ENCODE measurements around the gene LMNTD1.
"Not testable (repeated sequence)": the region's sequence is repeated elsewhere in the genome, so short reads cannot be mapped to it uniquely, and the experiment has no call there.

LMNTD1 gene

DNA sequence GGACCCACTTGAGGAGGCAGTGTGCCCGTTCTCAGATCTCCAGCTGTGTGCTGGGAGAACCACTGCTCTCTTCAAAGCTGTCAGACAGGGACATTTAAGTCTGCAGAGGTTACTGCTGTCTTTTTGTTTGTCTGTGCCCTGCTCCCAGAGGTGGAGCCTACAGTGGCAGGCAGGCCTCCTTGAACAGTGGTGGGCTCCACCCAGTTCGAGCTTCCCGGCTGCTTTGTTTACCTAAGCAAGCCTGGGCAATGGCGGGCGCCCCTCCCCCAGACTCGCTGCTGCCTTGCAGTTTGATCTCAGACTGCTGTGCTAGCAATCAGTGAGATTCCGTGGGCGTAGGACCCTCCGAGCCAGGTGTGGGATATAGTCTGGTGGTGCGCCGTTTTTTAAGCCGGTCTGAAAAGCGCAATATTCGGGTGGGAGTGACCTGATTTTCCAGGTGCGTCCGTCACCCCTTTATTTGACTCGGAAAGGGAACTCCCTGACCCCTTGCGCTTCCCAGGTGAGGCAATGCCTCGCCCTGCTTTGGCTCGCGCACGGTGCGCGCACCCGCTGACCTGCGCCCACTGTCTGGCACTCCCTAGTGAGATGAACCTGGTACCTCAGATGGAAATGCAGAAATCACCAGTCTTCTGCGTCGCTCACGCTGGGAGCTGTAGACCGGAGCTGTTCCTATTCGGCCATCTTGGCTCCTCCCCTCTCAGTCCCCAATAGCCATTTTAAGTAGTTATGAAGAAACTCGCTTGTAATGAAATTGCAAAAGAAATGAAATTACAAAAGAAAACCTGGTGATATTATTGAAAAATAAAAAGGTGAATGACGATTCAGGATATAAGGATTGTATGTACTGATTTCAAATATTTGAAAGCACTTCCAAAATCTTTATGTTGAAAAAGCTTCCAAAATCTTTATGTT lies 63.9 kb downstream of the LMNTD1 start:
- not testable (repeated sequence) for DNase-seq

- no peak for DNase-seq
These were observed 70.5 kb downstream of the LMNTD1 start for GRCh38 chr12:25482625-25483024.

DNA sequence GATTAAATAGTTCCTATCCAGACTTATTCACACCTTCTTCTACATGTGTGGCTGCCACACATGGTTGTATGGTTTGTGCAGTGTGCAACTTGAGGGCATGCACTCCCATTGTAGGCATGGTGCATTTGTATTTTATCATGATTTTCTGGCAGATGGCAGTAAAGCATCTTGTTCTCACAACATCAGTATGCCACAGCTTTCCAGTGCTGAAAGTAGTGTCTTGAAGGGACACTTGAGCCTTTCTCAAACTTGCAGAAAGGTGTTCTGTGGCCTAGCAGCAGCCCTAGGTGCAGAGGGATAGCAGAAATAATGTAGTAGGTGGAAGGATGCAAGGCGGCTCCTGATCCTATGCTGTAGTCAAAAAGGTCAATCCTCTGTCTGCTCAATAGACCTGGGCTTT lies 72.9 kb downstream of the LMNTD1 start:
- DNase-seq: no peak

DNA sequence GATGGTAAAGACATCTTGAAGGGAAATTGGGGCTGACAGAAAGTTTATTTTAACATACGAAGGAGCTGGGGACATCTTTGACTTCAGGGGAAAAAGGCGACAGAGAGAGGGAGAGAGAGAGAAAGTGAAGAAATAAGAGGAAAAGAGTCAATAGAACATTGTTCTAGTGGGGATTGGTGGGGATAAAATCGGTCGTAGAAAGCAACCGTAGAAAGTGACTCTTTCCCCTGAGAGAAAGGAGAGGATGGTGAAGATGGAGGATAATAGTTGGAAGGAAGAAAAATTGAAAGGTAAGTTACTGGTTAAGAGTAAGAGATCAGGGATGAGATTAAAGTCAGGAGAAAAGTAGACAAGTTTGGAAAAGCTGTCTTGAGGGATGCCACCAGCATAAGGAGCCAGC lies 75.9 kb downstream of the LMNTD1 start:
- no peak for DNase-seq

GRCh38 chr12:25472453-25472852 lies 80.6 kb downstream of the LMNTD1 start:
- no peak for DNase-seq

DNA sequence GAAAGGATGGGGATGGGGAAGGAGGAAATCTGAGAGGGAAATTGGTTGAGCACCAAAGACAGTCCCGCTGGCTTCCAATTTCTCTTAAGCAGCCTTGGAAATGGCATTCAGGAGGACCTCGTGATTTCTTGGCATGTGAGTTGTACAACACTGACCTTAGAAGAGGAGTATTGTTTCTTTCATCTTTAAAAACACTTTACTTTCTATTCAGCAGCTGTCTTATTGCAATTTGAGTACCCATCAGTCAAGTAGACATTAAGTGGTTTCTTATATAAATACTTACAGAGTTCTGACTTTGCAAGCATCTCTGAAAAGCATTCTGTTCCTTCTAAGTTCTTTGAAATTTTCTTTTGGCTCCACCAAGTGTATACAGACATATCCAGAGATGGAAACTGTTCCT lies 83.2 kb downstream of the LMNTD1 start:
- DNase-seq: no peak

DNA sequence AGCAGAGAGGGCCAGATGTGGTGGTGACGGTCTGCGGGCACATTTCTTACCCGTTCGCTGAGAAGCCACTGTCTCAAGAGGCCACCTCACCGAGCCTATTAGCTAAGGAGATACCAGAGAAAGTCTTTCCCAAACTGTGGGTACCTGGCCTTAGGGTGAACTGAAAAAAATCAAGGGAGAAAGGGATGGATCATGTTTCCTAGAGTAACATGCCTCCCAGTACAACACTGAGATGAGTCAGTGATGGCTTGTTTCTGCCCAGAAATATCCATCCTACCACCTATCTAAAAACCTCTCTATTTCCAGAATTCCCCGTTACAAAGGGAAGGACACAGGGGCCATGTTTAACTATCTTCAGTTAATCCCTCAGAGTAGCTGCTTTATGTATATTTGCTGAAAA lies 83.7 kb downstream of the LMNTD1 start:
- no peak for DNase-seq

GRCh38 chr12:25463521-25463920 lies 89.6 kb downstream of the LMNTD1 start:
- no peak for DNase-seq

DNA sequence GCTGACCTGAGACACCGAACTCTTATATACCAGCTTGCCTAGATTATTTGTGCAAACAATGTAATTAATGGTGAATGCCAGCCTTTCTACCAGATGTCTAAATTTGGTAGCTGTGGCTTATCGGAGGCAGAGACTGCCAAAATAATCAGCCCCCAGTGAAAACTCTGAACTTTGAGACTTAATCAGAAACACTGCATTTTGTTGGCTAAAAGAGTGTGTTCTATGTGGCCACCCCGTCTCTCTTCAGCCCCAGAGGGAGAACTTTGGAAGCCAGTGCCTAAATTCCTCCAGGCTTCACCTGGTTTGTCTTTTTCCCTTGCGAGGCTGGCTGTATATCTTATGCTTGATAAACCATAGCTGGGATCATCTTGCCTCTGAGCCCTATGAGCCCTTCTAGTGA lies 90.1 kb downstream of the LMNTD1 start:
- no peak for DNase-seq

- no peak for DNase-seq
These were observed 93.5 kb downstream of the LMNTD1 start for GRCh38 chr12:25459541-25459951.

- no peak for DNase-seq
These were observed 95.0 kb downstream of the LMNTD1 start for GRCh38 chr12:25458047-25458552.

GRCh38 chr12:25456474-25456873 lies 96.6 kb downstream of the LMNTD1 start:
- DNase-seq: no peak

GRCh38 chr12:25455696-25456095 lies 97.4 kb downstream of the LMNTD1 start:
- DNase-seq: no peak

DNA sequence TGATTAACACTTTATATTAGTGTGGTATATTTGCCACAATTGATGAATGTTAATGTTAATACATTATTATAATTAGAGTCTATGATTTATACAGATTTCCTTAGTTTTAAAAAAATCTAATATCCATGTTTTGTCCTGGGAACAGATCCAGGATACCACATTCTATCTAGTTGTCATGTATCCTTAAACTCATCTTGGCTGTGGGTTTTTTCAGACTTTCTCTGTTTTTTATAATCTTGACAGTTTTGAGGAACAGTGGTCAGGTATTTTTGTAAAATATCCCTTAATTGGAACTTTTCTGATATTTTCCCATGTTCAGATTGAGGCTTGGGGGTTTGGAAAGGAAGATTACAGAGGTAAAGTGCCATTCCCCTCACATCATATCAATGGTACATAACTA lies 104.1 kb downstream of the LMNTD1 start:
- DNase-seq: no peak

GRCh38 chr12:25447046-25447445 lies 106.0 kb downstream of the LMNTD1 start:
- no peak for DNase-seq

DNA sequence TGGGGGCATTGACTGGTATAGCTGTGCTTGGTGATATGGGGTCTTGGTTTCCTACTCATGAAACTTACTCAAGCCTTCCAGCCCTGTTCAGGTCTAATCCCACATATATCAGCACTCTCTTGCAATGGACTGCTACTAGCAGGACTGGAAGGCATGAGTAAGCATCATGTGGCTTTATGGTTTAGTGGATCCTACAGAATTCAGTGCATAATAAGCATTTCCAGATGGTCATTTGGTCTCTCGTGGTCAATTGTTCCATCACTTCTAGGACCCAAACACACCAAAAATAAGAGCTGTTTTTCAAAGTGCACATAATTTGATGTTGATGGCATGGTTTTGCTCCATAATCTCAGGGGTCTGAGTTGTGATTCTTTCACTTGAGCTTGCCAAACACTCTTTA lies 114.4 kb downstream of the LMNTD1 start:
- DNase-seq: no peak

GRCh38 chr12:25436206-25437030 lies 116.7 kb downstream of the LMNTD1 start:
- DNase-seq: peak; percentile 4 to 20

DNA sequence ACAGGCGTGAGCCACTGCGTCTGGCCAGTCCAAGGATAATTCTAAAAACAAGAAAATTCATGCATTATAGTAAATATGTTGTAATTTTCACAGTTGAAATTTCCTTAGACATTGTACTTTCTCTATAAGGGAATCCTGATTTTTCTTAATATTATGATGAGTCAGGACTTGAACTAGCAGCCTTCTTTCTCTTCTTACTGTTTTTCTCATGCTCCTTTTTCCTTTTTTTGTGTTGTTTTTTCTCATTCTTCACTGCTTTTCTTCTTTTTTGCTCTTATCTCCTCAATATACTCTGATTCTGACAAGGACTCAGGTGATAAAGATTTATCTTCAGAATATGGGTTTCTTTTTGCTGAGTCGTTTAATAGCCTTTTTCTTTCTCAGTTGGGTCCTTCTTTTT lies 117.7 kb downstream of the LMNTD1 start:
- no peak for DNase-seq

DNA sequence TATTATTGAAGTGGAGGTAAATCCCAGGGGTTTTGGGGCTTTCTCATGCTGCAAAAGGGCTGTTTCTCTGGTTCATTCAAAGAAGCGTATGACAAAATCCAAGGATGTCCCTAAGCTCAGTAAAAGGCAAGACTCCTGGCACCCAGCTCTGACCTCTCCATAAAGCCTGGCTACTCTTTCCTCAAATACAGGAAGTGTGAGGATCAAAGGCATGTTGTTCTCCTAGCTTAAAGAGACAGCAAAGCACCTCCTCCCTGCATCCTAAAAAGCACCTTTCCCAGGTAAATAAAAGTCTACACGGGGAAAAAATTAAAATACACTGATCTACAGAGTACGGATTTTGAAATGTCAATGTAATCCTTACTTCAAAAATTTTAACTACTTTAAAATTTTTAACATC lies 118.6 kb downstream of the LMNTD1 start:
- no peak for DNase-seq

GRCh38 chr12:25433581-25434325 lies 119.3 kb downstream of the LMNTD1 start:
- no peak for DNase-seq

DNA sequence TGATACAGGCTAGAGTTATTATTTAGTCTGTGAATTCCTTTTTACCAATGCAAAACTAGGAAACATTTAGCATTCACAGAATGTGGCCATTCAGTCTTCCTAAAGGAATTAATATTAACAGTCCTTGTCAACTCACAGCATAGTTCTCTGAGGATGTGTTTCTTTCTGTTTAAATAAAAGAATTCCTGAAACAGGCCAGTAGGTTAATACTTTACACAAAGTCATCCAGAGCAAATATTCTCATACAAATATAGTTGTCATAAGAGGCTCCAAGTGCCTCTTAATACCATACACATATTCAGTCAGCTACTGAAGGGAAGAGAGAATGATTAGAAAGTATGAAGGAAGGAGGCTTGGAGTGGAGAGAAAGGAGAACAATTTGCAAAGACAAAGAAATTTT lies 120.1 kb downstream of the LMNTD1 start:
- DNase-seq: no peak

DNA sequence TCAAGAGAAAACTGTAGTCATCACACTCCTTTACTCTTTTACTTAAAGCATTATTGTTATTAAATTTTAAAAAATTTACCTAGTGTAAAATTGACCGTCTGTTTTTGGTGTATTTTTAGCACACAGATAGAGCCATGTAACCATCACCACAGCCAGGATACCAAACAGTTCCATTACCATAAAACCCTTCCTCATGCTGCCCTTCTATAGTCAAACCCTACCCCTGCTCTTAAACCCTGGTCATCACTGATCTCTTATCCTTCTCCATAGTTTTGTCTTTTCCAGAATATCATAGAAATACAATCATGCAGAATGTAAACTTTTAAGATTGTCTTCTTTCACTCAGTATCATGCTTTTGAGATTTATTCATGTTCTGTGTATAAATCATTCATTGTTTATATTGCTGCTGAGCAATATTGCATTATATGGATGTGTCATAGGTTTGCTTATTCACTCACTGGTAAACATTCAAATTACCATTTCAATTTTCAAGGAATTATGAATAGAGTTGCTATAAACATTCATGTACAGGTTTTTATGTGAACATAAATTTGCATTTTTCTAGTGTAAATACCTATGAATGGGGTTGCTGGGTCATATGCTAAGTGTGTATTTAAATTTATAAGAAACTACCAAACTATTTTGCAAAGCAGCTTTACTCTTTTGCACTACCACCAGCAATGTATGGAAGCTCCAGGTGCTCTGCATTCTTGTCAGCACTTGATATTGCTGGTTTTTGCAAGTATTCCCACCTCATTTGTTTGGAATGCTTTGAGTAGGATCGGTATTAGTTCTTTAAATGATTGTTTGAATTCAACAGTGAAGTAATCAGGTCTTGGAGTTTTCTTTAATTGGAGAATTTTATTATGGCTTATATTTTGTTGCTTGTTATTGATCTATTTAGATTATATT lies 125.5 kb downstream of the LMNTD1 start:
- DNase-seq: no peak

Data from activated CD4-positive, alpha-beta T cell treated with anti-CD3 and anti-CD28 coated beads for 4 hours (primary cell).